HG03039 (cell line): Measurements from ENCODE around the gene PLA2G4E.

Source experiments
- ATAC-seq: cut with Tn5 transposase; IDR thresholded peaks from one replicate; pipeline ENCODE4 v1.9.1; 2021; ENCODE audit warnings: mild to moderate bottlenecking, moderate library complexity; ENCODE audit not compliant: unreplicated experiment

Gene PLA2G4E

GRCh38 chr15:42024303-42024702 is 3.5 kb upstream of the PLA2G4E start:
- ATAC-seq, result no peak

- ATAC-seq, result no peak
These were observed 751 bp upstream of the PLA2G4E start for GRCh38 chr15:42021593-42021992.

DNA sequence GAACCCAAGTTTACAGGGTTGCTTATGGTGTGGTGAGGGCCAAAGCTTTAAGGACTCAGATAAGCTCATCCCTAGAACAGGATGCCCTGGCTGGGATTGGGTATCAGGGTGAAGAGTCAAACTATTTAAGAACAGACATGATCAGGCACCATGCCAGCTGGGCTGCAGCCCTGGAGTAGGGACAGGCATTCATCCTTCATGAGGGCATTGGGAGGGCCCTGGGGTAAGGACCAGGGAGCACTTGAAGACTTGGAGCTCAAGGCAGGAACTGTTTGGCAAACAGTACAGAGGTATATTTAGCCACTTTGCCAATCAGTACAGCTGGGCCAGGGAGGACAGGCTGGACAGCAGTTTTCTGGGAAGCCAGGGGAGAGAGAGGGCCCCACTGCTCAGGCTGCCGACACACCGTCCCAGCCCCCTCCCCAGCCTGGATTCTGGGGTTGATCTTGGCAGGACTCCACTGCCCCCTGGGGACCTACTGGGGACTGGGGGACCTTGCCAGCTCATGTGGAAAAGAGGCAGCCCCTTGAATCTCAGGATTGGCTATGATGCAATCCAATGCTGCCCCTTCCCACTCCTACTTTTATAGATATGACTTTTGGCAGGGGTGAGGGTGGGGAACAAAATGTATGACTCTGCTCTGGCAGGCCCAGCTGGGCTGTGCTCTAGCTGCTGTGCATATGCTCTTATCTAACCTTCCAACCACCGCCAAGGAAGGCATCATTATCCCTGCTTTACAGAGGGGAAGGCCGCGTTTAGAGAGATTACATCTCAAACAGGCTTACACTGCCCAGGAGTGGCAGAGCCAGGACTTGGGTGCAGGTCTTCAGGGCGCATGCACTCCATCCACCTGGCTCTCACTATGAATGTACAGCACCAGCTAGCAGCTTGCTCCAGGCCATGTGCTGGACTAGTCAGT is 2.3 kb downstream of the PLA2G4E start:
- no peak for ATAC-seq

DNA sequence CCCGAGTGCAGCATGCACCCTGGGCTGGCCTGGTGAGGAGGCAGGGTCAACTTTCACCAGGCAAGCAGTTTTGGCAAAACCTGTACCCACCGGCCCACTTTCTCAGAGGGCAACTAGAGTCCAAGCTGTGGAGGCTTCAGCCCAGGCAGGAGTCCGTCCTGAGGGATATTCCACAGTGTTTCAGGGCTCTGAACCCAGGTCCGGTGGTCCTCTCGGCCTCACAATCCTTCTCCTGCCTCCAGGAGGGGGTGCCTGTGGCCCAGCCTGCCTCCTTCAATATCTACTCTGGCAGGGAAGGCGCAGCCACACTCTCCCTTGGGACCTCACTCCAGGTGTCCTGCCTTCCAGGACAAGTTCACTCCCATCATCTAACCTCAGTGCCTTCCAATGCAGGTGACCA is 3.9 kb downstream of the PLA2G4E start:
- ATAC-seq, result no peak

DNA sequence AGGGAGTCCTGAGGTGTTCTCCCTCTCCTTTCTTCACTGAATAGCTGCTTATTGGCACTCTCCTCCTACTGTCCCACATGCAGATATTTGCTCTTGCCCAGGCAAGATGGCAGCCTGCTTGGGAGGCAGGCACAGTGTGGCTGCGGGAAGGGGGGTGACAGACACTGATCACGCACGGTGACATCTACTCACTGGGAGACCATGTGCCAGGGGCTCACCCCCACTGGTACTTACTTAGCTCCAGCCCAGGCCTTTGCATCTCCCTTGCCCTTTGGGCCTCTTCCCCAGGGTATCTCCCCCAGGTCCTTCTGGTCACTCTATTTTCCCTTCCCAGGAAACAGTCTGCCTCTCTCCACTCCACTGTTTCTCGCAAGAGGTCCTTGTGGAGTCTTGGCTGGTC is 6.4 kb downstream of the PLA2G4E start:
- no peak for ATAC-seq

GRCh38 chr15:42012928-42013482 is 7.8 kb downstream of the PLA2G4E start:
- no peak for ATAC-seq

GRCh38 chr15:42012241-42012640 is 8.6 kb downstream of the PLA2G4E start:
- ATAC-seq, result no peak

DNA sequence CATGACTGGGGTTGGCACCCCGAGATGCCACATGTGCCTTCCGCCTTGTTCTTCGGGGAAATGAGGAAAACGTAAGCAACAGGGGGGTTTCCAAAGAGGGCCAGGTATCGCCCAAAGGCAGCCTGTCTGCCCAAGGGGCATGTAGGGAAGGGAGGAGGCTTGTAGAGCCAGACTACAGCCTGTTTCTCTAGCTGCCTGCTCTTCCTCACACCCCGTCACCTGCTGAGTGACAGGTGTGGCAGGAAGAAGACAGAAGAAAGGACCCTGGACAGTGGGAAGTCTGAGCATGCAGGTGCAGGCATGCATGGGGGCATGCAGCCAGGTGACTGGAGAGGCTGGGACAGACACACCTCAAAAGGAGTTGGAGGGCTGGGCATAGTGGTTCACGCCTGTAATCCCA is 9.8 kb downstream of the PLA2G4E start:
- no peak for ATAC-seq

GRCh38 chr15:42010434-42010833 is 10.4 kb downstream of the PLA2G4E start:
- ATAC-seq, result no peak

GRCh38 chr15:42009474-42009873 is 11.4 kb downstream of the PLA2G4E start:
- no peak for ATAC-seq

- no peak for ATAC-seq
These were observed 11.8 kb downstream of the PLA2G4E start for GRCh38 chr15:42009022-42009421.

DNA sequence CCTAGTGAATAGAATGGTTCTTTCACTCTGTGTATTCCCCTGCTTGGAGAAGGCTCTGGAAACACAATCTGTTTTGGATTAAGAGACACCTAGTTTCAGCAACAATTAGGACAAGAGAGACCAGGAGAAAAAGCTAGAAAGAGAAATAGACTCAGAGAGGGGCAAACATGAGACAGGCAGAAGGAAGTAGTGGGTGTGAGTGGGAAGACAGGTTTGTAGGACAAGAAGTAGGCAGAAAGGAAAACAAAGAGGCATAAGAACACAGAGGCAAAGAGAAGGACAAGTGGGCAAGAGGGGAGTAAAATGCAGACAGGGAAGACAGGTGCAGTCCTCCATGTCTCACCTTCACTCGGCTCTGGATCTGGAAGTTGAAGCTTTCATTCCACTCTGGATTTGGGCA is 13.5 kb downstream of the PLA2G4E start:
- ATAC-seq, result no peak

GRCh38 chr15:42002333-42002732 is 18.5 kb downstream of the PLA2G4E start:
- no peak for ATAC-seq

DNA sequence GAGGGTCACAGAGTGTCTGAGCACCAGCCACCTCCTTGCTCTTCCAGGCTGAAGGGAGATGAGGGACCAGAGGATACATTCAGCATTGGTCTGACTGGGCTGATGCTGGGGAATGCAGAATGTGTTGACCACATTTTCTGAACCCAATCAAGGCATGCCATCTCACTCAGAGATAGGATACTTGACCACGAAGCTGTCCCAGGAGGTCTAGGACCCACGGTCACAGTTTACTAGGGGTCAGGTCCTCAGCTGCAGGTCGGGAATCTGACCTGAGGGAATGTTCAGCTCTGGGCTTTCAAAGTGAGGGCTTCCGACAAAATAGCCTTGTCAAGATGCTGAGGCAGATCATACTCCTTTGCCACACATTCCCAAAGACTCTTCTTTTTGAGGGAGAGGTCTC is 19.6 kb downstream of the PLA2G4E start:
- ATAC-seq, result no peak

GRCh38 chr15:41999290-42000285 is 21.3 kb downstream of the PLA2G4E start:
- no peak for ATAC-seq

- no peak for ATAC-seq
These were observed 23.0 kb downstream of the PLA2G4E start for GRCh38 chr15:41997845-41998244.

DNA sequence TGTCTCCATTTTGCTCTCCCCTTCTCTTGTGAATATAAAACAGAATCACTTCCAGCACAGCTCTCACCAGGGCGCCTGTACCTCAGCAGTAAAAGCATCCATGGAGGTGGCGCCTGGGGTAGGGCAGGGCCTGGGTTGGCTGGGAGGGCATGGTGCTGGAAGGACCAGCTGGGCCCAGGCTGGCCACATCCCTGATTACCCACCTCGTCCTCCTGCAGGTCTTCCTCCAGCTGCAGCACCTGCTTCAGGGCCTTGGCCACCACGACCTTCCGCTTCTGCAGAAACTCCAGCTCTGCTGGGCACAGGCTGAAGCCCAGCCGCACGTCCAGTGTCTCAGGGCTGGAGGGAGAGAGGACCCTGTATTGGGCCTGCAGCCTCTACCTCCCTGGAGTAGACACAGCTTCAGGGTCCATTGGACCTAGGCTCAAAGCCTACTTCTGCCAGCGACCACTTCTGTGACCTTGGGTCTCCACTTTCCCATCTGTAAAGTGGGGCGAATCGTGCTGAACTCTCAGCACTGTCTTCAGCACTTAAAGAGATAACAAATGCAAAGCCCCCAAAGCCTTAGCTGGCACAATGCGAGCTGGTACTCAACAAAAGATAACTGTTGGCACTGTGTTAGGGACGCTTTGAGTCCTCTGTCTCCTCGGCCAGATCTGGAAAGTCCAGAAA is 23.8 kb downstream of the PLA2G4E start:
- no peak for ATAC-seq

- no peak for ATAC-seq
These were observed 24.5 kb downstream of the PLA2G4E start for GRCh38 chr15:41996376-41996775.

DNA sequence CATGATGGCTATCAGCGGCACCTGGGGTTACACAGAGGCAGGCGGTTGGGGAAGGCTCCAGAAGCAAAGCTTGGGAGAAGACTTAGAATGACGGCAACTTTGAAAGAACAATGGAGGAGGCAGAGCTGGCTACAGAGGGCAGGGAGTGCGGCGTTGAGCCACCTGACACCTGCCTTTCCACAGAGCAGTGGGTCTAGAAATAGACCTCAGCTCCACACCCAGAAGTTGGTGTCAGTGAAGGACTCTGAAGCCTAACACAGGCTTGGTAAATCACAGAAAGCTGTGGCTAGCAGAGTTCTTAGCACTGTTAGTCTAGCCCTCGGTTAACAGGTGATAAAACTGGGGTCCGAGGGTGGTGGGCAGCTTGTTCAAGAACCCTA is 25.4 kb downstream of the PLA2G4E start:
- ATAC-seq, result no peak

DNA sequence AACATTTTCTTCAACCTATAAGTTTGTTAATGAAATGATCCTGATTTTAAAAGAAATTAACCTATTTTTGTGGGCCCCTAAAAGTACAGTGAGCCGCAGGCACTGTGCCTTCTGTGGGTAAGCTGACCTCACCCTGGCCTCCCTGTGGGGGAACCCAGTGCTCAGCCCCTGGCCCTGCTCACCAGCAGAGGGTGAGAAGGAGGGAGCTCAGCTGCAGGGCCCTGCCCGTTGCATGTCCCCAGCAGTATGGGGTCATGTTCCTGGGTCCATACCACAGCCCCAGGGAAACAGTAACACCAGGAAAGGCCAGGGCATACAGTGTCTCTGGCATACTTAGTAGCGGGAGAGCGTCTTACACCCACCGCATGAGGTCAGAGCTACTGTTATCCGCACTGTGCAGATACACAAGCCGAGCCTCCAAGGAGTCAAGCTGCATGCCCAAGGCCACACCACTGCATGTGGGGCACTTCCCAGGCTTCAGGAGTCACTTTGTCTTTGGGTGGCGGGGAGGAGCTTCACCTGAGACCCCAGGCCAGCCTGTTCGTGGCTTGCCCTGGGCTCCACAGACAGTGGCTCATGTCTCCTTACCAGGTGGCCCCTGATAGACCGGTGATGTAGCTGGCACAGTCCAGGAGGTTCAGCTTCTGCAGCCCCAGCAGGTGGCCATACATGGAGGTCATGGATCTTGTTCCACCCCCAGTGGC is 25.9 kb downstream of the PLA2G4E start:
- ATAC-seq, result no peak
